Stimulated activated CD8-positive, alpha-beta memory T cell treated with anti-CD3 and anti-CD28 coated beads, Interleukin-15, amount 100 ng/mL, for 24 hours (primary cell): ENCODE data around the gene TGM1.
"Not testable (repeated sequence)": the region's sequence is repeated elsewhere in the genome, so short reads cannot be mapped to it uniquely, and the experiment has no call there.

Experiments
- DNase-seq: peaks from one replicate; pipeline ENCODE4 v3.0.0-alpha.2; 2020; ENCODE audit warnings: low read depth

TGM1 gene

DNA sequence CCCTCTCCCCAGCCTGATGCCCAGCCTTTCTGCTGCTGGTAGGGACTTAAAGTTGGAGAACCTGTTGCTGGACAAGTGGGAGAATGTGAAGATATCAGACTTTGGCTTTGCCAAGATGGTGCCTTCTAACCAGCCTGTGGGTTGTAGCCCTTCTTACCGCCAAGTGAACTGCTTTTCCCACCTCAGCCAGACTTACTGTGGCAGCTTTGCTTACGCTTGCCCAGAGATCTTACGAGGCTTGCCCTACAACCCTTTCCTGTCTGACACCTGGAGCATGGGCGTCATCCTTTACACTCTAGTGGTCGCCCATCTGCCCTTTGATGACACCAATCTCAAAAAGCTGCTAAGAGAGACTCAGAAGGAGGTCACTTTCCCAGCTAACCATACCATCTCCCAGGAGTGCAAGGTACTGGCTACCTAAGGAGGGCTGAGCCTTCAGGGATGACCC, 55.8 kb downstream of the TGM1 start:
- no peak for DNase-seq

DNA sequence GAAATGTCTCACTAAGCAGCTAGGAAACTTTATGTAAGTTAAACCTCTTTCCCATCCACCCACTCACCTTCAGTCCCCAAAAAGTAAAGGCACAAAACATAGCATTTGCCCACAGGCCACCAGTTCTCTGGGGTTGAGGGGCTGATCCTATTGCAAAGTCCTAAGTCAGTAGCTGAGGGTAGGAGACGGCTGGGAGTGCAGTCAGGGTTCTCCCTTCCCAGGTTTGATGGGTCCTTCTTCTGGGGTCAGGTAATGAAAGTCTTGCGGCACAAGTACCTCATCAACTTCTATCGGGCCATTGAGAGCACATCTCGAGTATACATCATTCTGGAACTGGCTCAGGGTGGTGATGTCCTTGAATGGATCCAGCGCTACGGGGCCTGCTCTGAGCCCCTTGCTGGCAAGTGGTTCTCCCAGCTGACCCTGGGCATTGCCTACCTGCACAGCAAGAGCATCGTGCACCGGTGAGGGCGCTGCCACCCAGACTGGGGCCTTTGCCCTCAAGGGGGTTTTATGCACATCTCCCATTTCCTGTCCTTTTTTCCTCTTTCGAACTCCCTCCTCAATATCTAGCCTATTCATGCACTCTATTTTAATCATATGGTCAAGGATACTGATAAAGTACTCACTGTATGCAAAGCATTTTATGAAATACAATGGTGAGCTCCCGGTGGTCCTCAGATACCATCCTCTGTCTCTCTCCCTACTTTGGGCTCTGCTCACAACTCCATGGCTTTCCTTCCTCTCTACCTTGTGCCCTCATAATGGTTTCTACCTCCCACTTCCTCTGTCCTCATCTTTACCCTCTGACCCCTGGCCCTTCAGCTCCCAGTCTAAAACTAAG, 56.5 kb downstream of the TGM1 start:
- no peak for DNase-seq

DNA sequence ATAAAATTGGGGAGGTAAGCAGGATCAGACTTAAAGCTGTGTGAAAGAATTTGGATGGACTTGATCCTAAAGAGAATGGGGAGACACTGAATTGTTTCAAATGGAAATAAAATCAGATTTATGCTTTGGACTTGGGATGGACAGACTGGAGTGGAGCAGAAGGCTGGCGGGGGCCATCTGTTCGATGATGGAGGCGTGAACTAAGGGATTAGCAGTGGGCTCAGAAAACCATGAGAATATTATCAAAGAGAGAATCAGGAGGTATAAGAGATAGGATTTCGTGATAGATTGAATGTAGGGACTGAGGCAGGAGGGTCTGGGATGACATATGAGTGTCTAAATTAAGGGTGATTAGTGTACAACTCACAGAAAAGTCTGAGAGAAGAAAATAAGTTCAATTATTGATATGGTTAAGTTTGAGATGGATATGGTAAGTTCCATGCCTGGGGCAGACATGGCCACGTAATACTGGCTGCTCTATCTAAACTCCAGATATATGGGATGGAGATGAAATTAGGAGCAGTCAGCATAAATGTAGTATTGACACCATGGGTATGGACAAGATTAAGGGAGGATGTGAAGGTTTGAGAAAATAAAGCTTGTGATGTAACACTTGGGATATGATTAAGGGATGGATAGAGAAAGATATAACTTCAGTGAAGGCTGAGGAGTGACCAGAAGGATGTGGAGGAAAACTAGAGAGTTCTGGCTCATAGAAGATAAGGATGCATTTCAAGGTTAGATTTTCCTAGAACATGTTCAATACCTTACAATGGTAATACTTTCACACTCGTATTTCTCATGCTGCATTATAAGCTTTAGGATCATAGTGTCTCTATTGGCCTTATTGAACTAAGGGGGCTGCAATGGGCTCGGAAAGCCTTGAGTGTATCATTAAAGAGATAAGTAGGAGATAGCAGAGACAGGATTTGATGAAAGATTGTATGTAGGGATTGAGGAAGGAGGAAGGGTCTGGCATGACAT, 58.5 kb downstream of the TGM1 start:
- DNase-seq: no peak

- not testable (repeated sequence) for DNase-seq
Measured at GRCh38 chr14:24203249-24203886, 59.6 kb downstream of the TGM1 start.

DNA sequence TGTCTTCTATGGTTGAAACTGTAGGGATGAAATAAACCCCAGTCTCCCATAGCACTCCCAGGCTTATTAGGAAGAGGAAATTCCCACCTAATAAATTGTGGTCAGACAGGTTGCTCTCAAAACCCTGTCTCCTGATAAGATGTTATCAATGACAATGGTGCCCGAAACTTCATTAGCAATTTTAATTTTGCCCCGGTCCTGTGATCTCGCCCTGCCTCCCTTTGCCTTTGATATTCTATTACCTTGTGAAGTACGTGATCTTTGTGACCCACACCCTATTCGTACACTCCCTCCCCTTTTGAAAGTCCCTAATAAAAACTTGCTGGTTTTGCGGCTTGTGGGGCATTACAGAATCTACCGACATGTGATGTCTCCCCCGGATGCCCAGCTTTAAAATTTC, 60.4 kb downstream of the TGM1 start:
- not testable (repeated sequence) for DNase-seq
